CD8-positive, alpha-beta memory T cell (primary cell): Measurements from ENCODE around the gene CGNL1. TPM values are rescaled to one million over a fixed set of nuclear protein-coding genes. Genes with fewer than 3 reads are reported as not detected.

Source experiments
- CTCF ChIA-PET: fragments of 350-600 bp; sonication (Branson Sonifier 250); formaldehyde crosslinking; loops from one replicate; lab custom pipeline; 2021; ENCODE audit warnings: antibody characterized with exemption; lab: Charles Lee
- POLR2A ChIA-PET: fragments of 350-600 bp; sonication (Branson Sonifier 250); formaldehyde crosslinking; loops from one replicate; lab custom pipeline; 2021; ENCODE audit warnings: antibody characterized with exemption; lab: Charles Lee
- DNase-seq, 5 donors: peaks; one replicate each; pipeline versions ENCODE4 v3.0.0 to v3.0.0-alpha.2; 2020 to 2022; ENCODE audit warnings: mixed read lengths in 1 of 5
- H3K27ac ChIP-seq: one replicate; pipeline ENCODE4 v1.7.0; 2013; ENCODE audit warnings: low read depth, mild to moderate bottlenecking, low read length, moderate library complexity
- H3K27me3 ChIP-seq: 2 replicates; pipeline ENCODE4 v1.7.0; 2013; ENCODE audit warnings: low read length, mild to moderate bottlenecking; ENCODE audit not compliant: insufficient read depth, poor library complexity, severe bottlenecking
- H3K36me3 ChIP-seq: 2 replicates; pipeline ENCODE4 v1.7.0; 2013; ENCODE audit warnings: mild to moderate bottlenecking, low read length, moderate library complexity; ENCODE audit not compliant: insufficient read depth
- H3K4me1 ChIP-seq: 2 replicates; pipeline ENCODE4 v1.7.0; 2013; ENCODE audit warnings: mild to moderate bottlenecking, low read length, moderate library complexity; ENCODE audit not compliant: insufficient read depth
- H3K4me3 ChIP-seq: 2 replicates; pipeline ENCODE4 v1.7.0; 2013; ENCODE audit warnings: mild to moderate bottlenecking, low read length
- H3K9me3 ChIP-seq: 2 replicates; pipeline ENCODE4 v1.7.0; 2013; ENCODE audit warnings: mild to moderate bottlenecking, low read length
- H3K27ac Mint-ChIP-seq, 8 donors: one replicate each; pipeline ENCODE4 v1.8.0; 2020 to 2021; ENCODE audit warnings: mixed read lengths in 8 of 8, mild to moderate bottlenecking in 6 of 8, inconsistent platforms in 3 of 8, moderate library complexity in 3 of 8
- H3K27me3 Mint-ChIP-seq, 2 donors: one replicate each; pipeline ENCODE4 v1.8.0; 2020 to 2021; ENCODE audit warnings: mixed read lengths in 2 of 2, mild to moderate bottlenecking in 1 of 2, moderate library complexity in 1 of 2
- H3K36me3 Mint-ChIP-seq, 3 donors: one replicate each; pipeline ENCODE4 v1.8.0; 2020 to 2021; ENCODE audit warnings: mixed read lengths in 3 of 3, inconsistent platforms in 1 of 3, mild to moderate bottlenecking in 1 of 3
- H3K4me1 Mint-ChIP-seq, 3 donors: one replicate each; pipeline ENCODE4 v1.8.0; 2020 to 2021; ENCODE audit warnings: mixed read lengths in 3 of 3, inconsistent platforms in 1 of 3, mild to moderate bottlenecking in 1 of 3
- H3K4me3 Mint-ChIP-seq, 7 donors: one replicate each; pipeline ENCODE4 v1.8.0; 2020 to 2021; ENCODE audit warnings: mixed read lengths in 7 of 7, mild to moderate bottlenecking in 6 of 7, moderate library complexity in 4 of 7, inconsistent platforms in 2 of 7
- H3K9me3 Mint-ChIP-seq, 5 donors: one replicate each; pipeline ENCODE4 v1.8.0; 2020 to 2022; ENCODE audit warnings: mixed read lengths in 5 of 5, mild to moderate bottlenecking in 3 of 5, moderate library complexity in 2 of 5, inconsistent platforms in 1 of 5
- polyA plus RNA-seq: library from polyadenylated mRNA; unstranded; fragments of 300-500 nt; fragmentation: Illumina TruSeq; gene quantifications from one replicate; pipeline ENCODE4 v1.2.3, GENCODE V29; 2021
- total RNA-seq, 2 experiments: library from RNA; stranded (reverse); gene quantifications; one replicate each; pipeline ENCODE4 v1.2.3, GENCODE V29; 2021

CGNL1 gene
- total and polyA plus RNA-seq, 3 experiments from 2014 or later, result not detected

GRCh38 chr15:57476533-57476975, 100.2 kb downstream of the CGNL1 start:
- Histone ChIP-seq H3K9me3 (no peaks in the 10 kb centered on the region), H3K27me3 (no peaks in the 10 kb centered on the region), H3K36me3 (no peaks in the 10 kb centered on the region), H3K4me3 (no peak overlapping the region), H3K4me1 (no peaks in the 10 kb centered on the region), H3K27ac (no peak overlapping the region)
- CTCF ChIA-PET, result no interaction called here
- DNase-seq, result no peak
- Mint-ChIP-seq H3K36me3 (no peaks in the 10 kb centered on the region), H3K9me3 (no peaks in the 10 kb centered on the region), H3K4me1 (no peaks in the 10 kb centered on the region), H3K27me3 (peaks cover 21 to 41% of the 10 kb centered on the region in 2 donors), H3K4me3 (no peak overlapping the region), H3K27ac (no peak overlapping the region)
- POLR2A ChIA-PET, result no interaction called here

- H3K36me3 Mint-ChIP-seq, result no peaks in the 10 kb centered on the region
- DNase-seq, result no peak
- no peak overlapping the region for H3K4me3 Mint-ChIP-seq
- Histone ChIP-seq H3K36me3 (no peaks in the 10 kb centered on the region), H3K27ac (no peak overlapping the region), H3K4me3 (no peak overlapping the region), H3K9me3 (no peaks in the 10 kb centered on the region), H3K27me3 (no peaks in the 10 kb centered on the region), H3K4me1 (no peaks in the 10 kb centered on the region)
- ChIA-PET CTCF (no interaction called here), POLR2A (no interaction called here)
- H3K27me3 Mint-ChIP-seq, result peaks cover 21 to 37% of the 10 kb centered on the region in 2 donors
- no peaks in the 10 kb centered on the region for H3K9me3 Mint-ChIP-seq
- no peaks in the 10 kb centered on the region for H3K4me1 Mint-ChIP-seq
- H3K27ac Mint-ChIP-seq, result no peak overlapping the region
Observed at GRCh38 chr15:57477736-57478522, 101.6 kb downstream of the CGNL1 start.

GRCh38 chr15:57479005-57479404, 102.7 kb downstream of the CGNL1 start:
- Mint-ChIP-seq H3K9me3 (peaks cover 0 to 2% (median 0%) of the 10 kb centered on the region in 5 donors), H3K27ac (no peak overlapping the region), H3K4me1 (no peaks in the 10 kb centered on the region), H3K27me3 (peaks cover 21 to 41% of the 10 kb centered on the region in 2 donors), H3K36me3 (no peaks in the 10 kb centered on the region), H3K4me3 (no peak overlapping the region)
- H3K9me3 ChIP-seq, result no peaks in the 10 kb centered on the region
- no peaks in the 10 kb centered on the region for H3K36me3 ChIP-seq
- POLR2A ChIA-PET, result no interaction called here
- H3K27ac ChIP-seq, result no peak overlapping the region
- CTCF ChIA-PET, result no interaction called here
- H3K27me3 ChIP-seq, result no peaks in the 10 kb centered on the region
- H3K4me3 ChIP-seq, result no peak overlapping the region
- H3K4me1 ChIP-seq, result no peaks in the 10 kb centered on the region
- no peak for DNase-seq

- no peak for DNase-seq
- no peak overlapping the region for H3K27ac Mint-ChIP-seq
- POLR2A ChIA-PET, result no interaction called here
- H3K36me3 Mint-ChIP-seq, result no peaks in the 10 kb centered on the region
- H3K27ac ChIP-seq, result no peak overlapping the region
- H3K9me3 ChIP-seq, result no peaks in the 10 kb centered on the region
- no peaks in the 10 kb centered on the region for H3K4me1 Mint-ChIP-seq
- no peaks in the 10 kb centered on the region for H3K4me1 ChIP-seq
- no peak overlapping the region for H3K4me3 Mint-ChIP-seq
- peaks cover 0 to 2% (median 0%) of the 10 kb centered on the region in 5 donors for H3K9me3 Mint-ChIP-seq
- no peaks in the 10 kb centered on the region for H3K36me3 ChIP-seq
- no peak overlapping the region for H3K4me3 ChIP-seq
- H3K27me3 Mint-ChIP-seq, result peaks cover 14 to 34% of the 10 kb centered on the region in 2 donors
- no peaks in the 10 kb centered on the region for H3K27me3 ChIP-seq
- CTCF ChIA-PET, result interaction anchor here (0.9 kb wide), 1 partner anchor 10 kb away, joined by 3 read pairs; no protein-coding TSS in a partner anchor
Observed at GRCh38 chr15:57481038-57481705, 104.9 kb downstream of the CGNL1 start.

- CTCF ChIA-PET, result no interaction called here
- H3K36me3 Mint-ChIP-seq, result no peaks in the 10 kb centered on the region
- no peak overlapping the region for H3K27ac Mint-ChIP-seq
- H3K9me3 ChIP-seq, result no peaks in the 10 kb centered on the region
- H3K27me3 Mint-ChIP-seq, result peaks cover 3 to 49% of the 10 kb centered on the region in 2 donors
- DNase-seq, result no peak
- H3K36me3 ChIP-seq, result no peaks in the 10 kb centered on the region
- POLR2A ChIA-PET, result no interaction called here
- no peaks in the 10 kb centered on the region for H3K4me1 Mint-ChIP-seq
- H3K27me3 ChIP-seq, result no peaks in the 10 kb centered on the region
- H3K27ac ChIP-seq, result no peak overlapping the region
- H3K4me1 ChIP-seq, result no peaks in the 10 kb centered on the region
- no peak overlapping the region for H3K4me3 Mint-ChIP-seq
- no peak overlapping the region for H3K4me3 ChIP-seq
- peaks cover 0 to 2% (median 0%) of the 10 kb centered on the region in 5 donors for H3K9me3 Mint-ChIP-seq
Observed at GRCh38 chr15:57485869-57486268, 109.6 kb downstream of the CGNL1 start.

- Mint-ChIP-seq H3K27ac (no peak overlapping the region), H3K36me3 (no peaks in the 10 kb centered on the region), H3K4me3 (no peak overlapping the region), H3K9me3 (peaks cover 0 to 2% (median 0%) of the 10 kb centered on the region in 5 donors), H3K4me1 (no peaks in the 10 kb centered on the region), H3K27me3 (peaks cover 3 to 49% of the 10 kb centered on the region in 2 donors)
- H3K27me3 ChIP-seq, result no peaks in the 10 kb centered on the region
- ChIA-PET CTCF (no interaction called here), POLR2A (no interaction called here)
- no peaks in the 10 kb centered on the region for H3K9me3 ChIP-seq
- H3K4me1 ChIP-seq, result no peaks in the 10 kb centered on the region
- no peaks in the 10 kb centered on the region for H3K36me3 ChIP-seq
- DNase-seq, result no peak
- H3K4me3 ChIP-seq, result no peak overlapping the region
- no peak overlapping the region for H3K27ac ChIP-seq
Observed at GRCh38 chr15:57486833-57487232, 110.5 kb downstream of the CGNL1 start.

GRCh38 chr15:57489122-57489521, 112.8 kb downstream of the CGNL1 start:
- Histone ChIP-seq H3K9me3 (no peaks in the 10 kb centered on the region), H3K36me3 (no peaks in the 10 kb centered on the region), H3K27me3 (no peaks in the 10 kb centered on the region), H3K27ac (no peak overlapping the region), H3K4me1 (no peaks in the 10 kb centered on the region), H3K4me3 (no peak overlapping the region)
- CTCF ChIA-PET, result no interaction called here
- no peak overlapping the region for H3K27ac Mint-ChIP-seq
- no peaks in the 10 kb centered on the region for H3K4me1 Mint-ChIP-seq
- no peak overlapping the region for H3K4me3 Mint-ChIP-seq
- no peak for DNase-seq
- H3K27me3 Mint-ChIP-seq, result peaks cover 4 to 40% of the 10 kb centered on the region in 2 donors
- H3K36me3 Mint-ChIP-seq, result no peaks in the 10 kb centered on the region
- H3K9me3 Mint-ChIP-seq, result no peaks in the 10 kb centered on the region
- POLR2A ChIA-PET, result no interaction called here

- Histone ChIP-seq H3K4me3 (no peak overlapping the region), H3K27ac (no peak overlapping the region), H3K4me1 (no peaks in the 10 kb centered on the region), H3K9me3 (no peaks in the 10 kb centered on the region), H3K36me3 (no peaks in the 10 kb centered on the region), H3K27me3 (no peaks in the 10 kb centered on the region)
- Mint-ChIP-seq H3K27ac (no peak overlapping the region), H3K4me1 (no peaks in the 10 kb centered on the region), H3K9me3 (no peaks in the 10 kb centered on the region), H3K36me3 (no peaks in the 10 kb centered on the region), H3K4me3 (no peak overlapping the region), H3K27me3 (peaks cover 1 to 19% of the 10 kb centered on the region in 2 donors)
- no peak for DNase-seq
- ChIA-PET CTCF (no interaction called here), POLR2A (no interaction called here)
Observed at GRCh38 chr15:57493351-57493750, 117.0 kb downstream of the CGNL1 start.
